ENCODE data around the gene SCUBE3.

SCUBE3 gene

GRCh38 chr6:35224720-35225119 lies 11.0 kb downstream of the SCUBE3 start:
- TF ChIP-seq CTCF (conservative IDR thresholded peaks at IDR 0.05; ENCODE audit: low read length) = no peak
- H3K4me3 ChIP-seq (ENCODE audit: low read length) = no peak overlapping the region
- DNase-seq (ENCODE audit: low read depth) = no peak

- H3K4me3 ChIP-seq (ENCODE audit: low read length) = no peak overlapping the region
- no peak for TF ChIP-seq CTCF (conservative IDR thresholded peaks at IDR 0.05; ENCODE audit: low read length)
- DNase-seq (ENCODE audit: low read depth) = no peak
Observed at GRCh38 chr6:35228481-35228880, 14.7 kb downstream of the SCUBE3 start.

GRCh38 chr6:35229304-35229703 lies 15.5 kb downstream of the SCUBE3 start:
- DNase-seq (ENCODE audit: low read depth) = no peak
- TF ChIP-seq CTCF (conservative IDR thresholded peaks at IDR 0.05; ENCODE audit: low read length) = no peak
- H3K4me3 ChIP-seq (ENCODE audit: low read length) = no peak overlapping the region

- no peak for TF ChIP-seq CTCF (conservative IDR thresholded peaks at IDR 0.05; ENCODE audit: low read length)
- DNase-seq (ENCODE audit: low read depth) = no peak
- H3K4me3 ChIP-seq (ENCODE audit: low read length) = no peak overlapping the region
Observed at GRCh38 chr6:35230498-35230897, 16.7 kb downstream of the SCUBE3 start.

- H3K4me3 ChIP-seq (ENCODE audit: low read length) = no peak overlapping the region
- DNase-seq (ENCODE audit: low read depth) = no peak
- no peak for TF ChIP-seq CTCF (conservative IDR thresholded peaks at IDR 0.05; ENCODE audit: low read length)
Observed at GRCh38 chr6:35230950-35231349, 17.2 kb downstream of the SCUBE3 start.

GRCh38 chr6:35231563-35231962 lies 17.8 kb downstream of the SCUBE3 start:
- TF ChIP-seq CTCF (conservative IDR thresholded peaks at IDR 0.05; ENCODE audit: low read length) = no peak
- H3K4me3 ChIP-seq (ENCODE audit: low read length) = no peak overlapping the region
- no peak for DNase-seq (ENCODE audit: low read depth)

GRCh38 chr6:35234901-35235300 lies 21.1 kb downstream of the SCUBE3 start:
- TF ChIP-seq CTCF (conservative IDR thresholded peaks at IDR 0.05; ENCODE audit: low read length) = no peak
- no peak overlapping the region for H3K4me3 ChIP-seq (ENCODE audit: low read length)
- no peak for DNase-seq (ENCODE audit: low read depth)
